Globus pallidus (tissue), 1 donor: ENCODE results near the gene UBE2R2.
"Not testable (repeated sequence)": the region's sequence is repeated elsewhere in the genome, so short reads cannot be mapped to it uniquely, and the experiment has no call there.

Experiments used
- DNase-seq: peaks from one replicate; pipeline ENCODE4 v3.0.0-alpha.2; 2015; ENCODE audit warnings: low spot score

Gene UBE2R2

DNA sequence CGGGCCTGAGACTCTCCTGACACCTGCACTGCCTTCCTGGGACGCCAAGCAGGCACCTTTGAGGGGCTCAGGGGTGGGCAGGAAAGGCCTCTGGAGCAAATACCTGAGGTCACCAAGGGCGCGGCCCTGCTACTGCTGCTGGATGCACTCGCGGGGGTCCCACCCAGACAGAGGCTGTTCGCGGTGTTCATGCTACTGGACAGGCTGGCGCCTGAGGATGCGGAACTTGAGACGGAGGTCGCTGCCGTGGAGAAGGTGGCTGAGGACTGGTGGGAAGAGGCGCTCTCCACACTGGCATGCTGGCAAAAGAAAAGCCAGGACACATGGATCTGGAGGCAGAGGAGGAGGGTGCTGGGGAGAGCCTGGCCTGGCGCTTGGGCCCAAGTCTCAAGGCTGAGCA is 110.7 kb downstream of the UBE2R2 start:
- no peak for DNase-seq

DNA sequence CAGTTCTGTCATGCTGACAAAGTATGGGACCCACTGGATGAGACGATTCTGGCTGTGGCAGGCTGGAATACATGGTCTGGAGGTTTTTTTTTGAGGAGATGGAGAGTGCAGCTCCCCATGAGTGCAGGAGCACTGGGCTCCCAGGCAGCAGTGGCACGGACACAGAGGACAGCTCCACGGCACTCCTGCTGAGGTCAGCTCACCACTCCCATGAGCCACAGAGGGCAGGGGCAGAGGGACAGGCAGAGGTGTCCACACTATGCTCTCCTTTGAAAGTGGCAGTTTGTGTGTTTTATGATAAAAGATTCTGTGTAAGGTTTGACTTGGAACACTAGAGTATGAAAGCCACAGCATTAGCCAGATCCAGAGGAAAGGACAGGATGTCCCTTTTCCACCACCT is 114.4 kb downstream of the UBE2R2 start:
- DNase-seq, result no peak

DNA sequence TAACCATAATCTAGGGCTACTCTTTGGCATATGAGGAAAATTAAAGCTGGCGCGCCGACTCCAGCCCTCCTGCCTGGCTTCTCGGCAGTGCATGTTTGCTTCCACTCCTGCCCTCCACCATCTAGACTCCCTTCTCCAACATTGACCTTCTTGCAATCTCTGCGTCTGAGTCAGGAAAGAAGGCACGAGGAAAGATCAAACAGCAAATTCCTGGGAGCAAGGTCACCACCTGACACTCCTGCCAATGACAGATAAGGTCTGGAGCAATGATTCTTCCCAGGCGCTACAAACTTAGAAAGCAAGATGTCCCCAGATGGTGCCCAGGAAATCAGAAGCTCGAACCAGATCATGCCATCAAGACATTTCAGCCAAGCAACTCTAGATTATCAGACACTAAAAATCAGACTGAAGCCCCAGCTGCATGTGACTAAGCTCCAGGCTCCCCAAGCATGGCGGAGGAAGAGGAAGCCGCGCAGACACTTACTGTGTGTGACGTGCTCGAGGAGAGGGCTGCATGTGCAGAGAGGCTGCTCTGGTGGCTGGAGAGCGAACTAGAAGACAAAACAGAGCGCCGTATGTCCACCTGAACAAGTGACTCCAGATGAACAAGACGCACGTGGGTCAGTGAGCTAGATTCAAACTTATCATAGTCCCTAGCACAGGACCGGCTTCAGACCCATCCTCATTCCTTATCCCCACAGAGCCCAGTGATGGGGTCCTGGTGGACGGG is 115.3 kb downstream of the UBE2R2 start:
- no peak for DNase-seq

DNA sequence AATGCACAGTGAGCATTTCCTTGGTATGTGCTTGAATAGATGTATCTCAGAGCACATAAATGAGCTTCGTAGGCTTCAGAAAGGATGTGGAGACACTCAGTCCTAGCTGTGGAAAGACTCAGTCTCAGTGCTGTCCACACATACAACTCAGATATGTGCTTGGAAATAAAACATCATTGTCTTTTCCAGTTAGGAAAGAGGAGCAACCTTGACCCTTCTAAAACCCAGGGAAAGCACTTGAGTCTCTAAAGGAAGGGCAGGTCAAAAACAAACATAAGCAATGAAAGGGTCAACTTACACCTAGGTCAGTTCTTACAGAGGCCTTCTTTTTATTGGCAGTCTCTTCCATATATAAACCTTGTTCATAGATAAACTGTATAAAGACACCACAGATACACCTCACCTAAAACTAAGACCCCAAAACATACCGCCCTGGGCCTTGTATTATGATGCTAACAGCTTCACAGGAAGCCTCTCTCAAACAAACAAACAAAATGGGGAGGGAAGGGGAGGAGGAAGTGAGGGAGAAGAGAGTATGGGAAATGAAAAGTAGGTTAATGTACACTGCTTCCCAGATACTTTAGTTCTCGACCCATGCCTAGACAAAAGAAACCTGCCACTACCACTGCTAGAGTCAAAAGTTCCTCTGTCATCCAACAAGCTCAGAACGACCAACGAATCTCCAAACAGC is 117.4 kb downstream of the UBE2R2 start:
- DNase-seq, result no peak

DNA sequence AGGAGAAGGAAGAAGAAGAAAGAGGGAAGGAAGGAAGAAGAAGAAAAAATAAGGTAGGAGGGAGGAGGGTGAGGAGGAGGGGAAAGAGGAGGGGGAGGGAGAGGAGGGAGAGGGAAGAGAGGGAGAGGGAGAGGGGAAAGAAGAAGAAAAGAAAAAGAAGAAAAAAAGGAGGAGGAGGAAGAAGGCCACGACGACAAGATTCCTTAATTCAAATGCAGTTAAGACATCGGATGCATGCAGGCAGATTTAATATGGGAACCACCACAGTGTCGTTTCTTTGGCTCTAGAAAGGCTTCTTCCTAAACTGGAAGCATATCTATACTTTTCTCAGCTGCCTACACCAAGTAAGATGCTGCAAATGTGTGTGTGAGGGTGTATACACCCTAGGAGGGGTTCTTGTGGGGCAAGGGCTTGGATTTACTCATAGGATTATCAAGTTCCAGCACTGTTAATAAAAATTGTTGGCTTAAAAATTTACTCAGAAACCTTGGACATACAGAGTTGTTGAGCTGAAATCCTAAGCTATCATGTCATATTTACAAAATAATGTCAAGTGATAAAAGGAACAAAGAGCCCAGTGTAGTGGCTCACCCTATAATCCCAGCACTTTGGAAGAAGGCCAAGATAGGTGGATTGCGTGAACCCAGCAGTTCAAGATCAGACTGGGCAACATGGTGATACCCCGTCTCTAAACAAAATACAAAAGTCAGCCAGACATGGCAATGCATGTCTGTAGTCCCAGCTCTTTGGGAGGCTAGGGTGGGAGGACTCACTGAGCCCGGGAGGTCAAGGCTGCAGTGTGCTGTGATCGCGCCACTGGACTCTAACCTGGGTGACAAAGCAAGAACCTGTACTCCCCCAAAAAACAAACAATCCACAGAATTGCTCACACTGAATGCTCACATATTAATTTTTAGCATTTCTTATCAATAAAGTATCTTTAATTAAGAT is 123.2 kb downstream of the UBE2R2 start:
- DNase-seq, result no peak

DNA sequence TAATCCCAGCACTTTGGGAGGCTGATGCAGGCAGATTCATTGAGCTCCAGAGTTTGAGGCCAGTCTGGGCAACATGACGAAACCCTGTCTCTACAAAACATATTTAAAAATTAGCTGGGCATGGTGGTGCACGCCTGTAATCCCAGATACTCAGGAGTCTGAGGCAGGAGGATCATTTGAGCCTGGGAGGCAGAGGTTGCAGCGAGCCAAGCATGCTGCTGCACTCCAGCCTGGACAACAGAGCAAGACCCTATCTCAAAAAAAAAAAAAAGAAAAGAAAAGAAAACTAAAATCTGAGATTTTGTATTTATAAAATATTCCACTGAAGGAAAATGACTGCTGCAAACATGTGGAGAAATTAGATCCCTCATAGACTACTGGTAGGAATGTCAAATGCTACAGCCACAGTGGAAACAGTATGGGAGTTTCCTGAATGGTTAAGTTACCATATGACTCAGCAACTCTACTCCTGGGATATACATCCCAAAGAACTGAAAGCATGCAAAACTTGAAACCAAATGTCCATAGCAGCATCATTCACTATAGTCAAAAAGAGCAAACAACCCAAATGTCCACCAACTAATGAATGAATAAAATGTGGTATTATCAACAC is 125.6 kb downstream of the UBE2R2 start:
- DNase-seq, result no peak

DNA sequence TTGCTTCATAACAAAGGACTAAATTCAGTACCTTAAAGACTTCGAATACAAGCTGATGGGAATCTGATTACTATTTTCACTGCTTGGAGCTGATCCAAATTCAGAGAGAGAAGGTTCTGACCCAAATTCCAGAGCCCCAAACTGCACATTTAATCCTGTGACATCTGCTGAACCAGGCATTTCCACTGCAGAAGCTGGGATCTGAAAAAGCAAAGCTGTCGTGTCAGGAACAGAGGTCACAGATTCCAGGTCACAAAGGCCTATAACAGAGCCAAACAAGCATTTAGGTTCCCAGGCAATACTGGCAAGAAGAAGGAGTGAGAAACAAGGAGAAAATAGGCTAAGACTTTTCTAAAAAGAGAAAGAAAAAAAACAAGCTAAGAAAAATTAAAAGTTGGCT is 126.4 kb downstream of the UBE2R2 start:
- no peak for DNase-seq

DNA sequence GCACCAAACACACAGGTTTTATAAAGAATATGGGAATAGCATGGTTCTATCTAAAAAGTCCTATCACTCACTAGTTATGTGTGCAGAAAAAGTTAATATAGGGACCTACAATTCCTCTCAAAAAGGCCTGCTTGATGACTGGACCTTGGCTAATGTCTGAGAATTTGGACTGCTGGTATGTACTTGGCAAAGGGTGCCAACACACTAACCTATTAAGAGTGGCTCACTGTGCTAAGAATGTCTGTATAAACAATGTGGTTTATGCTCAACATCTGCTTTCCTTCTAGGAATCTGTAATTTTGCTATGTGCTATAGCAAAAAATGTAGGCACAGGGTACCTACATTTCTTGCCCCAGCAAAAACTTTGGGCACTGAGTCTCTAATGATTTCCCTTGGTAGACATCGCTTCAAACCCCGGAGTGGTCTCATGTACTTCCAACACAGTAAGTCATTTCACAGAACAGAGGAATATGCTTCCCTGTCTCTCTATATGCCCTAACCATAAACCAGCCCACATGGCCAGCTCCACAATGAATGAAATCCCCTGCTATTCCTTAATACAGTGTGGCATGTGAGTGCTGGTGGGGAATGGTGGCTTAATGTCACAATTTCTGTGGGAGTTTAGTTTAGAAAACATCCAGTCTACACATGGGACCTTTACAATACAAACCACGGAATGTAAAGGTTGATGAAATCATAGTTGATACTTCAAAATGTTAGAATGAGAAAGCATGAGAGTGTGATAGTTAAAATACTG is 130.0 kb downstream of the UBE2R2 start:
- no peak for DNase-seq

DNA sequence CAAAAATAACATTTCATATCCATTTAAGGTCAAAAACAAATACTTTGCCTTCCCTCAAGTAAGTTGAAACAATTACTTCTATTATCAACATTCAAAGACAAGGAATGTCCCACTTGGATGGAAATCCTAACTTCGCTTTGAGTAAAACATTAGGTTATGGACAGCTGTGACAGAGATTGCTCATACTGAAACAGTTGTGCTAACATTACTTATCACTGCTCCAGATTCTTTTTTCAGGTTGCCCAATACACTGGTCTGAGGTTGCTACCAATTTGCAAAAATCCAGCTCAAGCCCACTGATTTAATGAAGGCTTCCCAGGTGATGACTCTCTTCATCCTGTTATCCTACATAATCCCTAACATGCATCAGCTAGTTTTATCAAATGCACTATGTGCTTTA is 133.4 kb downstream of the UBE2R2 start:
- no peak for DNase-seq

DNA sequence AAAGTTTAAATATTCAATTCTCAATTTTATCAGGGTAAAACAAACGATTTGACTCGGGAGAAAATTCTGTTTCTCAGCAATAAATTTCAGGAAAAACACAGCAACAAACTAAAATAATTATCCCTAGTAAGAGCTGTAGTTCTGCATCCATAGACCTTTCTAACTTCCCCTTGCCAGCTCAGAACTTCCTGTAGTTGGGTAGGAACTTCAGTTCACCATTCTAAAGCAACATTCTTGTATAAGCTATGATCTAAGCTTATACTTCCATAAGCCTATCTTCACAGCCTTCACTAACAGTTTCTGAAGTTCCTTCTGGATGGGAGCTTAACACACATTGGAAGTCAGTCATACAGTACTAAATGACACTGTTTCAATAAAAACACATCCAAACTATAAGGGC is 135.1 kb downstream of the UBE2R2 start:
- DNase-seq, result no peak

DNA sequence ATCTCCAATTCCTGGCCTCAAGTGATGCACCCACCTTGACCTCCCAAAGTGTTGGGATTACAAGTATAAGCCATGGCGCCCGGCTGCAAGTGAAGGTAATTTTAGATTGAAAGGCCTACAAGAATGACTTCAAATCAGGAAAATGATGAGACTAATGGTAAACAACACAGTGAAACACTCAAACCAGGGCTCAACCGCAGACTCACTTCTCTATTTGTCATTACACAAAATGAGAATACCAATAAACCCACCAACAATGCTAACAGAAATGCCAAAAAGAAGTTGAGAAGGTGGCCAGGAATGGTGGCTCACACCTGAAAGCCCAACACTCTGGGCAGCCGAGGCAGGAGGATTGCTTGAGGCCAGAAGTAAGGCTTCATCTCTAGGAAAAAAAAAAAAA is 139.6 kb downstream of the UBE2R2 start:
- no peak for DNase-seq

DNA sequence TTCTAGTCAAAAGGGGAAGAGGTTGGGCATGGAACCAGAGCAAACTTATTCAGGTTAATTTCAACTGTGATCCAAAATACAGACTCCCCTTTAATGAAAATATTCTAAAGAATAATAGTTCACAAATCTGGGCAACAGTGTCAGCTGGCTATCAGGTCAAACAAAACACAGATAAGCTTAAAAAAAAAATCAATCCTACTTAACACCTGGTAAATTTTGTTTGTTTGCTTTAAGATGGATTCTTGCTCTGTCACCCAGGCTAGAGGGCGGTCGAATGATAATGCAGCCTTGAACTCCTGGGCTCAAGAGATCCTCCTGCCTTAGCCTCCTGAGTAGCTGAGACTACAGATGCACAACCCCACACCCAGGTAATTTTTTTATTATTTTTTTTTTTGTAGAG is 142.8 kb downstream of the UBE2R2 start:
- no peak for DNase-seq

DNA sequence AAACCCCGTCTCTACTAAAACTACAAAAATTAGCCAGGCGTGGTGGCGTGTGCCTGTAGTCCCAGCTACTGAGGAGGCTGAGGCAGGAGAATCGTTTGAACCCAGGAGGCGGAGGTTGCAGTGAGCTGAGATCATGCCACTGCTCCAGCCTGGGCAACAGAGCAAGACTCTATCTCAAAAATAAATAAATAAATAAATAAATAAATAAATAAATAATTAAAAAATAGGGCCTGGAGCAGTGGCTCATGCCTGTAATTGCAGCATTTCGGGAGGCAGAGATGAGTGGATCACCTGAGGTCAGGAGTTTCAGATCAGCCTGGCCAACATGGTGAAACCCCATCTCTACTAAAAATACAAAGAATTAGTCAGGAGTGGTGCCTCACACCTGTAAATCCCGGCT is 145.5 kb downstream of the UBE2R2 start:
- not testable (repeated sequence) for DNase-seq

DNA sequence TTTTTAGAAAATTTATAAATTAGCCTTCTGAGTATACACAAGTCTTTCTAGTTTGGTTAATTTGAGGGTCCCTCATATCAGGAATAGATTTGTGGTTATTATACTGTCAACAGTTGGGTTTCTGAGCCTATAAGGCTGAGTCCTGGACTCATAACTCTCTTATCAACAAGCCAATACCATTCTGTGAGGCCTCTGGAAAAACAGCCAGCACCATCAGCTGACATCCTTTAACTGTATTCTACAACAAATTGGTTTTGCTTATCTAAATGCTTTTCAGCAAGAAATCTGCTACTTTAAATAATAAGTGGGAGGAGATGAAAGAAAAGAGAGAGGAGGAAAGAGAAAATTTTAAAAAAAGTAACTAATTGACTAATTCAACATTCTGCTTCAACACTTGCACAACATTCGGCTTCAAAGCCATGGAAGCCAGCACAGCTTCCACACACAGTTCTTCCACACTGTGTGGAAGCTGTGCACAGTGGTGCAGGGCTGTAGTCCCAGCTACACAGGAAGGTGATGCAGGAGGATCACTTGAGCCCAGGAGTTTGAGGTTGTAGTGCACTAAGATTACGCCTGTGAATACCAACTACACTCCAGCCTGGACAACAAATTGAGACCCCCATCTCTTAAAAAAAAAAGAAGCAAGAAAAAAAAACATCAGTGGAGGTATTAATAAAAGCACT is 147.3 kb downstream of the UBE2R2 start:
- DNase-seq, result no peak
